GM21528 (cell line): Measurements from ENCODE around the gene MKNK1.

ENCODE experiments used
- ATAC-seq: cut with Tn5 transposase; IDR thresholded peaks from one replicate; pipeline ENCODE4 v1.9.1; 2021; ENCODE audit warnings: mild to moderate bottlenecking, moderate library complexity; ENCODE audit not compliant: unreplicated experiment, low FRiP score

MKNK1 gene

GRCh38 chr1:46544561-46545240 lies 59.4 kb downstream of the MKNK1 start:
- no peak for ATAC-seq

DNA sequence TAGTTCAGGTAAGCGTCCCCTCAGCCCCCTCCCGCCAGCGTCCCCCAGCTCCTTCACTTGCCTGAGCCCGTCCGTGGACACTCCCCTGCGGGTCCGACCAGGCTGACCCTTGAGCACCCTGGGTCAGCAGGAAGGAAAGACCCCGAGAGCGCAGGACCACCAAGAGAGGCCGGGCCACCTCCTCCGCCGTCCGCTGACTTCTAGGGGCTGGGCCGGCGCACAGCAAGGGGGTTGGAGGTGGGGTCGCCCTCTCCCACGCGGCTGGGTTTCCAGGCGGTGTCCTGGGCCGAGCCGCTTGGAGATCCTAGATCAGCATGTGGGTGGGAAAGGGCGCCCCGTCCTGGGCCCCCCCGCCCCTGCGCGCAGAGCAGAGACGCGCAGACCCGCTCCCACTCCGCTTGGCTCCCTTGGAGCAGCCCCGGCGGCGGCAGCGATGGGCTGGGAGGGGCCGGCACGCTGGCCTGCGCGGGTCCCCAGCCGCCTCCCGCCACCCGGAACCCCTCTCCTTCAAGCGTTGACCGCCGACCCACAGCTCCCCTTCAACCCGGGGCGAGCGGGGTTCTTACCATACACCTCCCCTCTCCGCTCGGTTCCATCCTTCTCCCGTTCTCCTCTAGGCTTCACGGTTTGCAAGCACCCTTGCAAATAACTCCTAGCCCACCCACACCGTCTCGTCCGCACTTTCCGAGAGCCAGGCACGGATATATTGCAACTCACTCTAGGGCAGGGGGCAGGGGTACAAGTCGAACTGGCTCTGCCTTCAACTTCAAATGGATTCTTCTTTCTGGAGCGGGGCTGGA lies 60.1 kb downstream of the MKNK1 start:
- ATAC-seq: no peak

DNA sequence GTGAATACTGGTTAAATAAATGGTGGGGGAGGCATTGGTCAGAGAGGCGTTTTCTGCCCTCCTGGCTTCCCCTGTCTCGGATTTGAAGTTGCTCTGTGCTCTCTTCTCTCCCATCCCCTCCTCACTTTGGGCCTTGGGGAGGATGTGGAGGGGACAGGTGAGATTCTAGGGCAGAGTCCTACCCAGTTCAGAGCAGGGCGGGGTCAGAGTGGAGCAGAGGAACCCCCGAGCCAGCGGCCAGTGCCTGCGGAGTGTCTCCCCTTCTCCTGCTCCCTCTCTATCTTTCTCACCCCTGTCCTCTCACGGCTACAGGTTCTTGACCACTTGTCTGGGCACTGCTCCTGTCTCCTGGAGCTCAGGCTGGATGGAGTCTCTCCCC lies 60.7 kb downstream of the MKNK1 start:
- ATAC-seq: no peak

DNA sequence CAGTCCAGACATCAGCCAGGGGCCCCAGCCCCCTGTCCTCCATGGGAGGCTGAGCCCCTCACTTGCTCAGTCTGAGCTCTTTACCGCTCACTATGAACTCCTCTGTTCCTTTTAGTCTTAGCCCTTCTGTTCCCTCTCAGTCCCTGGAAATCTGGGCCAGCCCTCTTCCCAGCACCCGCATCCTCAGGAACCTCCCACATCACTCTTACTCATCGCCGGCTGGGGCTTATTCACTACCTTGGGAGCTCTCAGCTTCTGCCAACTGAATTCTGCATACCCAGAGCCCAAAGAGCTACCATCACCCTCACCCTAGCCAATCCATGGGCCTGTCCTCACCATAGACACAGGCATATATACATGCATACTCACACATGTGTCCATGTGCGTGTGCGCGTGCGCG lies 64.1 kb downstream of the MKNK1 start:
- no peak for ATAC-seq

- no peak for ATAC-seq
Observed at GRCh38 chr1:46538147-46538546, 65.9 kb downstream of the MKNK1 start.

- ATAC-seq: no peak
Observed at GRCh38 chr1:46537651-46538050, 66.4 kb downstream of the MKNK1 start.

GRCh38 chr1:46536527-46536926 lies 67.5 kb downstream of the MKNK1 start:
- ATAC-seq: no peak

- ATAC-seq: no peak
Observed at GRCh38 chr1:46535063-46535462, 69.0 kb downstream of the MKNK1 start.

DNA sequence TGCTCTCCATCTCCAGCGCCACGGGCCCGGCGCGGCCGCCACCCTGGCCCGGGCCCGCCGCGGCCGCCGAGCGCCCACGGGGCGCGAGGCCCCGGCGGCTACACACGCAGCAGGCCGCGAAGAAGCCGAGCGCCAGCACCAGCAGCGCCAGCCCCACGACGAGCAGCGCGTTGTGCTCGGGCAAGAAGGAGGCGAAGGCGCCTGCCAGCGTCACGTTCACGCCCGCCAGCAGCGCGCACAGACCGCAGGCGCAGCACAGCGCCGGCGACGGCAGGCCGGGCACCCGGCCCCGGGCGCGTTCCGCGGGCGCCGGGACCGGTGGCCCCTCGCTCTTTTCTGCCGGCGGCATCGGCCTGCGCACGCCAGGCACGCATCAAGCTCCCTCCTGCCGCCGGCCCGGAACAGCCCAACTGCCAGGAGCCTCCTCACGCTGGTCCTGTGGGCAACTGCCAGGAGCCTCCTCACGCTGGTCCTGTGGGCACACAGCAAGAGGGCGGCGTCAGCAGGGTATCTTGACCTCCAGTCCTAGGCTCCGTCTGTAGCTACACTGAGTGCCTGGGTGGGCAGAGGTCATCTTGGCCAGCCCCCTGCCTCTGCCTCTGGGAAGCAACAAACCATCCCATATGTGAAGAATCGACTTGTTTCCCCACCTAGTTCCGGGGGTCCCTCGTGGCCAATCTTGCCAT lies 70.7 kb downstream of the MKNK1 start:
- no peak for ATAC-seq

DNA sequence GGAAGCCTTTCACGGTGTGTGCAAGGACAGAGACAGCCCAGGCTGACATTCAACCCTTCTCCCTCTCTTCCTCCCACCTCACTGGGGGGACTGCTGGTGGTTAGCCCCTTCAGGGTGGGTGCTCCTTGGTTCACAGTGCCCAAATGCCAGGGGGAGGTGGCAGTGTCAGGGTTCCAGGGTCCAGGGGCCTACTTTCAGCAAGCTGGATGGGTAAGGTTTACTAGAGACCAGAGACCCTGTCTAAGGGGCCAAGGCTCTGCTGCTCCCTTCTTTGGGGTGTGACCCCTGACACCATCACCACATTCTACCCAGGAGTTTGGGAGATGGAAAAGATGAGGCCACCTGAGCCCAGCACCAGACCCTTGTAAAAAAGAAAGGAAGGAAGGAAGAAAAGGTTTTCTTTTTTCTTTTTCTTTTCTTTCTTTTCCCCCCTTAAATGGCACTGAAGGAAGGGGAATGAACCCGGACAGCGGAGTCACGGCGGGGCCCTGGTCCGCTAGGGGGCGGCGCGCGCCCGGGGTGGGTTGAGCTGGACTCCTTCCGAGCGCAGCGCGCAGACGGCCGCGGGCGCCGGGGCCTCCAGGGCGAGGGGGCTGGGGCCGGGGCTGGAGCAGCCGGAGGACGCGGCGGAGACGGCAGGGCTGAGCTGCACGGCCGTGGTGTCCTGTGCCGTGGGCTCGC lies 71.4 kb downstream of the MKNK1 start:
- ATAC-seq: no peak

DNA sequence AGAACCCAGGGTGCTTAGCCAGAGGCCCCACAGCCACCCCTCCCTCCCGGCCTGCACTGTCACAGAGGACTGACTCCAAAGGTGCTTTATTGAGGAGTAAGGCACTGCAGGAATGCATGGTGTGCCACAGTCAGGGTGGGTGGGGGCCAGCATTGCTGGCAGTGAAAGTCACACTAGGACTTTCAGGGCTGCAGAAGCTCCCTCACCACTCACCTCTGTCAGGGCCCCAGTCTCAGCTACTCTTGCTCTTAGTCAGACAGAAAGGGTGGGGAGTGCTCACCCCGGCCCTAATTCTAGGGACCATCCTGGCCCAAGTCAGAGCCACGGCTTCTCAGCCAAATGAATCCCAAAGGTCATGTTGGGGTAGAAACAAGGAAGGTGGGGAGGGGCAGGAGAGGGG lies 72.0 kb downstream of the MKNK1 start:
- ATAC-seq: no peak

DNA sequence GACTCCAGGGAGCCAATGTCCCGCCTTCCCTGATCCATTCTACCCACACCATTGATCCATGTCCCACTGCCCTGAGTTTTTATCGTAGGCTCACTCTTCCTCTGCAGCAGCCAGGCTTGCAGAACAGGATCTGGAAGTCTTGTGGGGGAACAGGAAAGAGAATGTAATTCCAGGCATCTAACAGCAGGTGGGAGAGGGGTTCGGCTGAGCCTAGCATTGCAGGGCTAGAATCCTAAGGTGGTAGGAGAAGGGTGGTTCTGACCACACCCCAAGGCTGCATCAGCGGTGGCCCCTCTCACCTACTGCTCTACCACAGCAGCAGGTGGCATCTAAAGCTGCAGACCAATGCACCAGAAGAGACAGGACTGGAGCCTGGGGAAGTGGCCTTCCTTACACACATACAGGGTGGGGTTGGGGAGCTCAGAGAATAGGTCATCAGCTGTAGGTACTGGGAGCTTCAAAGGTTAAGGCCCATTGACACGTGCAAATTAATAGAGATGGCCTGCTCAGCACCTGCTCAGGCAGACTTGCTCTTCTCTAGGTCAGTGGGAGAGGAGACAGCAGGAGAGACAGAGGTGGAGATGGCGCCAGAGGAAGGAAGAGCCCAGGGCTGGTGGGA lies 73.2 kb downstream of the MKNK1 start:
- ATAC-seq: no peak

DNA sequence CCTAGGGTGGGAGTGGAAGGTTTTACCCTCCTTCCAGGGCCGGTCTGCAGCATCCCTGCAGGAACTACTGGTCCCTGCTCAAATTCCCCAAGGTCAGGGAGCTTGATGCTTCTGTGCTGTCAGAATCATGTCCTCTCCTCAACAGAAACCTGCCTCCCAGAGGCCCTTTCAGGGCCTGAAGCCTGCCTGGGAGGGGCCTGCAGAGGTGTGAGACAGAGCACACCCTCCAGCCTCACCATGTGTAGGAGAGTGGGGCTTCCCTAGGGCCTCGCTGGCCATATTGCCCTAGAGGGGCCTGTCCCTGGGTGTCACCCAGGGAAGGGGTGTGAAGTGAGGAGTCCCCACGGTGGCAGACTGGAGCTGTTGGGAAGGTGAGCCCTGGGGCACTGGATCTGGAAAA lies 73.8 kb downstream of the MKNK1 start:
- no peak for ATAC-seq

GRCh38 chr1:46529031-46529630 lies 74.9 kb downstream of the MKNK1 start:
- ATAC-seq: no peak

GRCh38 chr1:46528297-46528955 lies 75.6 kb downstream of the MKNK1 start:
- no peak for ATAC-seq

DNA sequence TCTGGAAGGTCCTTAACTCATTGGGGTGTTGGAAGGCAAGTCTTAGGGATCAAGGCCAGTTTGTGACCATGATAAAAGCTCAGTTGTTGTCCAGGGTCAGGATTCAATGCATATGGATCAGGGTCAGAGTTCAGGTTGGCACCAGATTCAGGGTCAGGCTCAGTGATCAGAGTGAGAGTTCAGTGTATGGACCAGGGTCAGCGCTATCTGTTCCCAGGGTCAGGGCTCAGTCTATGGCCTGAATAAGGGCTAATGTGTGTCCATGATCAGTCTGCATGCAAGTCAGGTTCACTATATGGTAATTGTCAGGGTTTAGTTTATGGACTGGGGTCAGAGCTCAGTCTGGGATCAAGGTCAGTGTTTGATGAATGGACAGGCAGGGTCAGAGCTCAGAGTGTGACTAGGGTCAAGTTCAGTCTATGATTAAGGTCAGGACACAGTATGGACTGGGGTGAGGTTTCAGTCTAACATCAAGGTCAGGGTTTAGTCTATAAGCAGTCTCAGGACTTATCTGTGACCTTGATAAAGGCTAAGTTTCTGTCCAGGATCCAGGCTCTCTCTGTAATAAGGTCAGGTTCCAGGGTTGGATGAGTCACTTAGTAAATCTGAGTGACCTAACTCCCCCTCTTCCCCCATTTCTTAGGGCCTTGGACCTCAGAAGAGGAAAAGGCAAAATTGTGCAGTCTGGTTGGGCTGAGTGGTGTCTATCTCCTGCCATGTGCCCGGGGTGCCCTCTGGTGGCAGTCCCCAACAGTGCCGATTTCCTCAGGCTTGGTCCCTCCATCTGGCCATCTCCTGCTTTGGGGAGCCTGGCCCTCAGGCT lies 76.4 kb downstream of the MKNK1 start:
- no peak for ATAC-seq

- ATAC-seq: no peak
Observed at GRCh38 chr1:46526691-46527291, 77.3 kb downstream of the MKNK1 start.

DNA sequence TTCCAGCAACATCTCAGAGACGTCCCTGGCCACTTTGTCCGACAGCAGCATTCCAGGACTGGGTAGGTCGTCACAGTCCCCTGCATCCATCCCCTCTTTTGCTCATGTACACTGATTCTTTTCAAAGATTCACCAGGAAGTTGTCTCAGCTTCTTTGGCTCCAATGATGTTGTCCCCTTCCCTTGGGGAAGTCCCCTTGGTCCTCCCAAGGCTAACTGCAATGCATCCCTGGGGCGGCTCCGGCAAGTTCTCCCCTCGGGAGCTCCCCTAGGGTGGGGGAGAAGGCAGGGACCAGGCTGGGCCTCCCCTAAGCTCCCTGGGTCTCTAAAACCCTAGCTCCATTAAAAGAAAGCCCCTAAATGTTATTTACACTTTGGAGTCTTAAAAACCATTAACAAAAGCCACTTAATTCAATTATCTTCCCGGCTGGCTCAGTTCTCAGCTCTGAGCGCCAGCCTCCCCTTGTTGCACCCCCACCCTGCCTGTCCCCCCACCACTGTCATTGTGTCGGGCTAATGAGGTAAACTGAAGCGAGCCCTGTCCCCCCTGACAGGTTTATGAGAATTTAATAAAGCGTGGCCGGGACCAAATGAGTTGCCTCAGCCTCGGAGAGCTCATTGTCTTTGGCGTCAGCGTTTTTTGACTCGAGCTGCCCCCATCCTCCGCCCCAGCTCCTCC lies 77.9 kb downstream of the MKNK1 start:
- no peak for ATAC-seq
